Peyer's patch (tissue), 4 donors: ENCODE measurements around the gene GSC2.

Experiments used
- CTCF ChIP-seq, 6 experiments: fragments of 450-650 bp in 4 of 6; fragments of 200-600 bp in 2 of 6; sonication (generic) in 1 of 6; IDR thresholded peaks; one replicate each; pipeline ENCODE4 v1.5.1; 2017 to 2019; ENCODE audit warnings: antibody characterized with exemption in 6 of 6, mild to moderate bottlenecking in 3 of 6, moderate library complexity in 1 of 6
- POLR2A ChIP-seq, 2 donors: fragments of 450-650 bp; IDR thresholded peaks; one replicate each; pipeline ENCODE4 v1.5.1; 2017; ENCODE audit warnings: antibody characterized with exemption in 2 of 2, mild to moderate bottlenecking in 2 of 2, moderate library complexity in 2 of 2

- TF ChIP-seq CTCF (IDR thresholded peaks at IDR 0.05) (no peak), POLR2A (IDR thresholded peaks at IDR 0.05) (no peak)
These were observed 14.3 kb upstream of the GSC2 start for GRCh38 chr22:19164425-19164824.
